Mesothelial cell of epicardium (in vitro differentiated cells): ENCODE data around the gene SASH3. TPM values are rescaled to one million over a fixed set of nuclear protein-coding genes. Genes with fewer than 3 reads are reported as not detected.

Experiments
- DNase-seq, 2 experiments: peaks; one replicate each; pipeline ENCODE4 v3.0.0; 2021; ENCODE audit warnings: low spot score in 2 of 2; ENCODE audit not compliant: unreplicated experiment in 2 of 2
- H3K27ac Mint-ChIP-seq: 2 replicates; pipeline ENCODE4 v1.8.0; 2021; ENCODE audit warnings: mixed read lengths
- H3K27me3 Mint-ChIP-seq: 2 replicates; pipeline ENCODE4 v1.8.0; 2021; ENCODE audit warnings: low read depth, mixed read lengths
- H3K36me3 Mint-ChIP-seq: 2 replicates; pipeline ENCODE4 v1.8.0; 2021; ENCODE audit warnings: mixed read lengths
- H3K4me1 Mint-ChIP-seq: 2 replicates; pipeline ENCODE4 v1.8.0; 2021; ENCODE audit warnings: mixed read lengths
- H3K4me3 Mint-ChIP-seq: 2 replicates; pipeline ENCODE4 v1.8.0; 2021; ENCODE audit warnings: mild to moderate bottlenecking, moderate library complexity, mixed read lengths
- H3K9me3 Mint-ChIP-seq: 2 replicates; pipeline ENCODE4 v1.8.0; 2021; ENCODE audit warnings: mixed read lengths
- total RNA-seq: library from RNA; stranded (reverse); gene quantifications from 3 replicates; pipeline ENCODE4 v1.2.1, GENCODE V29; 2021
- TF ChIP-seq, protein P1 (sequence below): fragments of 200-600 bp; sonication (generic); IDR thresholded peaks from one replicate; pipeline ENCODE4 v1.5.0; 2021; ENCODE audit warnings: antibody characterized with exemption; ENCODE audit not compliant: unreplicated experiment

Gene SASH3
- total RNA-seq, 1 donor from 2014 or later: not detected

DNA sequence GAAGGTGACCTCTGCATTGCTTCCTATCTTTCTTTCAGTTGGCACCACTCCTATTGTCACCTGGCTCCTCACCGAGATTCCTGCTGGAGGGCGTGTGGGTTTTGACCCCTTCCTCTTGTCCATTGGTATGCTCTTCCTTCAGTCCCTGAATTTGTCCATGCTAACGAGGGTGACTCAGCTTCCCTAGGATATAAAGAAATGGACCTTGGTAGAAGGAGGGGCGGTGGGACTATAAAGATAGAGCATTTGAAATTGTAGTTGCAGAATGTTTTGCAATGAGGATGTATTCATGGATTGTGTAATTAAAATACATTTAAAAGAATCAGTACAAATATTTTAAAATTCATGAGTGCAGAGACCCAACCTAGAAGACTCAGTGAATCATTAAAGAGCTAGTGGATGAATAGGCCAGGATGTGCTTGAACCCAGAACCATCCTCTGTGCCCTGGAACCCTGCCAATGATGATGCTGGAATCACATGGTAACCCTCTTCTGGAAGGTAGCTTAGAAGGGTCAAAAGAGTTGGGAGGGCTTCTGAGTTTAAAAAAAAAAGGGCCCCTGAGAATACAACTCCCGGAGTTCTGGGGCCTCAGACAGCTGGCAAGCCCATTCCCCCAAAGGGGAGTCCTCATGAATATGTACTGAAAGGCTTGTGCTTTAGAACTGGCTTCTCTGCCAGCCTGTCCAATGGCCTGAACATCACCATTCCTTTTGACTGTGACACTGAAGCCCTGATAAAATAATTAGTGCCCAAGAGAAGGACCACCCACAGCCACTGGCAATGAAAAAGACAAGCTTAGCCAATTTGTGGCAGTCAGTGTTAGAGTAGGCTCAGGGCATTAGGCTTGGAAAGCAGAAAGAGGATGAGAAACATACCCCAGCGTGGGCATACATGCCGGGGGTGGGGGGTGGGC is 32.9 kb upstream of the SASH3 start:
- DNase-seq: no peak
- no peak overlapping the region for H3K27ac Mint-ChIP-seq
- H3K9me3 Mint-ChIP-seq: peaks cover 6% of the 10 kb centered on the region
- H3K36me3 Mint-ChIP-seq: no peaks in the 10 kb centered on the region
- TF ChIP-seq, protein P1, sequence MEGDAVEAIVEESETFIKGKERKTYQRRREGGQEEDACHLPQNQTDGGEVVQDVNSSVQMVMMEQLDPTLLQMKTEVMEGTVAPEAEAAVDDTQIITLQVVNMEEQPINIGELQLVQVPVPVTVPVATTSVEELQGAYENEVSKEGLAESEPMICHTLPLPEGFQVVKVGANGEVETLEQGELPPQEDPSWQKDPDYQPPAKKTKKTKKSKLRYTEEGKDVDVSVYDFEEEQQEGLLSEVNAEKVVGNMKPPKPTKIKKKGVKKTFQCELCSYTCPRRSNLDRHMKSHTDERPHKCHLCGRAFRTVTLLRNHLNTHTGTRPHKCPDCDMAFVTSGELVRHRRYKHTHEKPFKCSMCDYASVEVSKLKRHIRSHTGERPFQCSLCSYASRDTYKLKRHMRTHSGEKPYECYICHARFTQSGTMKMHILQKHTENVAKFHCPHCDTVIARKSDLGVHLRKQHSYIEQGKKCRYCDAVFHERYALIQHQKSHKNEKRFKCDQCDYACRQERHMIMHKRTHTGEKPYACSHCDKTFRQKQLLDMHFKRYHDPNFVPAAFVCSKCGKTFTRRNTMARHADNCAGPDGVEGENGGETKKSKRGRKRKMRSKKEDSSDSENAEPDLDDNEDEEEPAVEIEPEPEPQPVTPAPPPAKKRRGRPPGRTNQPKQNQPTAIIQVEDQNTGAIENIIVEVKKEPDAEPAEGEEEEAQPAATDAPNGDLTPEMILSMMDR: no peak
- peaks cover 2% of the 10 kb centered on the region for H3K4me1 Mint-ChIP-seq
- no peak overlapping the region for H3K4me3 Mint-ChIP-seq
- H3K27me3 Mint-ChIP-seq: no peaks in the 10 kb centered on the region

DNA sequence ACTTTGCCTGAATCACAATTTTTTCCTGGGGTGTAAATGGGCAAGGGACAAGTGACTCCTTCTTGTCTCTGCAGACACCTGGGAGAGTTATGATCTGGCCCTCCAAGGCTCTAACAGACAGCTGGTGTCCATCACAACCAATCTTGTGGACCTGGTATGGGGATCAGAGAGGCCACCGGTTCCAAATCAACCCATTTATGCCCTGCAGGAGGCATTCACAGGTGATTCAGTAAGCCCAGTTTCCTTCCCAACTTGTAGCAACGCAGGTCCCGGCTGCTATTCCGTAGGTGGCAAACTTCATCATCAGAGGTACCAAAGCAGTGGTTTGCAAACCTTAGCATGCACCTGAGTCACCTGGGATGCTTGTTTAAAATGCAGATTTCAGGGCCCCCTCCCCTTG is 32.2 kb upstream of the SASH3 start:
- no peak overlapping the region for H3K4me3 Mint-ChIP-seq
- TF ChIP-seq, protein P1: no peak
- no peaks in the 10 kb centered on the region for H3K27me3 Mint-ChIP-seq
- no peak for DNase-seq
- H3K36me3 Mint-ChIP-seq: no peaks in the 10 kb centered on the region
- H3K27ac Mint-ChIP-seq: no peak overlapping the region
- no peaks in the 10 kb centered on the region for H3K4me1 Mint-ChIP-seq
- peaks cover 6% of the 10 kb centered on the region for H3K9me3 Mint-ChIP-seq

DNA sequence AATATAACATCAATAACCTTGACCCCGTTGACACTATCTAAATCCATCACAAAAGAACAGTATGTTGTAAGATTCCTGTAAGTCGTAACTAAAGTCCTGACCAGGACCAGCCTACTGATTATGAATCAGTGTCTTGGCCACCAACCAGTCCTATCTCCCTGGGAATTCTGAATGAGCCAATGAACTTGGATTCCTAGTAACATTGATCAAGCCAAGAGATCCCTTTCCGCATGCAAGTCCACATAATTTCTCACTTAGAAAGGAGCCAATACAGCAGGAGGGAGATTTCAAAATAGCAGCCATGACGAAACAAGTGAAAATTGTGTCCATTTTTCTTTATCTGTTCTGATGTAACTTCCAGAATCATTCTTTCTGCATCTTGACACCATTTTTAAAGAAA is 31.4 kb upstream of the SASH3 start:
- Mint-ChIP-seq H3K4me3 (no peak overlapping the region), H3K36me3 (no peaks in the 10 kb centered on the region), H3K4me1 (no peaks in the 10 kb centered on the region), H3K9me3 (peaks cover 6% of the 10 kb centered on the region), H3K27ac (no peak overlapping the region), H3K27me3 (no peaks in the 10 kb centered on the region)
- DNase-seq: no peak
- TF ChIP-seq, protein P1: no peak

DNA sequence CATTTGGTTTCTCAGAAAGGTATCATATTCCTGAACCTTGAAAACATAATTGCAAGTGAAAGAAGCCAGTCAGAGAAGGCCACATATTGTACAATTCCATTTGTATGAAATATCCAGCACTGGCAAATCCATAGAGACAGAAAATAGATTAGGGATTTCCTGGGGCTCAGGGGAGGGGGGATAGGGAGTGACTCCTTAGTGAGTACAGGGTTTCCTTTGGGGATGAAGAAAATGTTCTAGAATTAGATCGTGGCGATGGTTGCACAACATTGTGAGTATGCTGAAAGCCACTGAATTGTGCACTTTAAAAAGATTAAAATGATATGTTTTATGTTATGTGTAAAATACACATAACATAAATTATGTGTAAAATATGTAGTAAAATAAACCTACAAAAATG is 30.7 kb upstream of the SASH3 start:
- H3K27ac Mint-ChIP-seq: no peak overlapping the region
- TF ChIP-seq, protein P1: no peak
- no peak for DNase-seq
- no peak overlapping the region for H3K4me3 Mint-ChIP-seq
- H3K27me3 Mint-ChIP-seq: no peaks in the 10 kb centered on the region
- peaks cover 2% of the 10 kb centered on the region for H3K9me3 Mint-ChIP-seq
- H3K4me1 Mint-ChIP-seq: no peaks in the 10 kb centered on the region
- H3K36me3 Mint-ChIP-seq: no peaks in the 10 kb centered on the region

DNA sequence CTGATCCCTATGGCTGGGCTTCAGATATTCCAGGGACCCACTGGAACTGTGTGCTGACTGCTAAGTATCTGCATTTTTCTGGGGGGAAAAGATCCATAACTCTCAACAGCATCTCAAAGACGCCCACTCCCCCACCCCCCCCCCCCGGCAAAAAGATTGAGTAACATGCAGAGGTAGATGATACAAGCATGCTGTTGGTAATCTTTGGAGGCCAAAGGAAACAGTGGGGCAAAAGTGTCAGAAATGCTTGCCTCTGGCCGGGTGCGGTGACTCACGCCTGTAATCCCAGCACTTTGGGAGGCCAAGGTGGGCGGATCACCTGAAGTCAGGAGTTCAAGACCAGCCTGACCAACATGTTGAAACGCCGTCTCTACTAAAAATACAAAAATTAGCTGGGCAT is 28.8 kb upstream of the SASH3 start:
- Mint-ChIP-seq H3K27me3 (no peaks in the 10 kb centered on the region), H3K36me3 (no peaks in the 10 kb centered on the region), H3K4me1 (peaks cover 2% of the 10 kb centered on the region), H3K9me3 (peaks cover 5% of the 10 kb centered on the region), H3K27ac (no peak overlapping the region), H3K4me3 (no peak overlapping the region)
- TF ChIP-seq, protein P1: no peak
- DNase-seq: no peak
